Renal cortical epithelial cell (primary cell): Measurements from ENCODE around the gene P2RY2. TPM values are rescaled to one million over a fixed set of nuclear protein-coding genes. Genes with fewer than 3 reads are reported as not detected.
A peak's percentile ranks its signal among the peaks of the same experiment; 100 is the strongest.
"Not testable (repeated sequence)": the region's sequence is repeated elsewhere in the genome, so short reads cannot be mapped to it uniquely, and the experiment has no call there.

ENCODE experiments used
- DNase-seq: peaks from one replicate; pipeline ENCODE4 v3.0.0-alpha.2; 2011; ENCODE audit warnings: low read depth
- total RNA-seq: library from RNA; depleted of rRNA; stranded (reverse); fragments of >200 nt; gene quantifications from 2 replicates; pipeline ENCODE4 v1.2.3, GENCODE V29; 2014

The P2RY2 gene
- total RNA-seq, 1 donor from 2014 or later: 3.7 TPM

GRCh38 chr11:73187854-73188253 is 30.2 kb upstream of the P2RY2 start:
- DNase-seq: no peak

DNA sequence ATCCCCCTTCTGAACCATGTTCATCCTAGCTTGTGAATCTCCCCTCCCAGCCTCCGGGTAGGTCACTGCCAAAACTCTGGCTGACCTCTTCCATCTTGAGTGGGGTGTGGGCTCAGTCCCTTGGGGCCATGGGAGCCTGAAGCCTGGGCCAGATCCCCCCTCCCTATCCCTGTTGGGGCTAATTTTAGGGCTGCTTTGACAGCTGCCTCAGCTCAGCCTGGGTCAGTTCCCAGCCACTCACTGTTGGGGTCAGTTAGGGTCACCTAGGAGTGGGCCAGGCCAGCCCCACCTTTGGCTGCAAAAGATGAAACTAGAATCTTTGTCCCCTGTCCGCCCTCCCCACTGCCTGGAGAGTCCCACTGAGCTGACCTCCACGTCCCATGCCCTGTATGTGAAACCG is 29.8 kb upstream of the P2RY2 start:
- DNase-seq: no peak

DNA sequence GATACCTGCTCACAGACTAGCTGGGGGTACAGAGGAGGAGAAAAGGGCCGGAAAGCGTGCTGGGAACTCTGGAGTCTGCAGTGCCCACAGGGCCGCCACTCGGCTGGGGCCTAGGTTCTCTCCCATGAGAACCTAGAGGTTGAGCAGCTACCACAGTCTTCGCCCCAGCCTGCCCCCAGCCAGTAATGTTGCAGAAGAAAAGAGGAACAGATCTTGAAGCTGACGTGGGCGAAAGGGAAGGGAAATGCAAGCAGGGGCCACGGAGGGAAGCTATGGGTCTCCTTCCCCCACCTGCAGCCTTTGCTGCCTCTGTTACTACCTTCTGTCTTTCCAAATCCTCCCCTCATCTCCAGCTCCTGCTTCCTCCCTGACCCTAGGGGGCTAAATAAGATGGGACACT is 28.8 kb upstream of the P2RY2 start:
- DNase-seq: no peak

DNA sequence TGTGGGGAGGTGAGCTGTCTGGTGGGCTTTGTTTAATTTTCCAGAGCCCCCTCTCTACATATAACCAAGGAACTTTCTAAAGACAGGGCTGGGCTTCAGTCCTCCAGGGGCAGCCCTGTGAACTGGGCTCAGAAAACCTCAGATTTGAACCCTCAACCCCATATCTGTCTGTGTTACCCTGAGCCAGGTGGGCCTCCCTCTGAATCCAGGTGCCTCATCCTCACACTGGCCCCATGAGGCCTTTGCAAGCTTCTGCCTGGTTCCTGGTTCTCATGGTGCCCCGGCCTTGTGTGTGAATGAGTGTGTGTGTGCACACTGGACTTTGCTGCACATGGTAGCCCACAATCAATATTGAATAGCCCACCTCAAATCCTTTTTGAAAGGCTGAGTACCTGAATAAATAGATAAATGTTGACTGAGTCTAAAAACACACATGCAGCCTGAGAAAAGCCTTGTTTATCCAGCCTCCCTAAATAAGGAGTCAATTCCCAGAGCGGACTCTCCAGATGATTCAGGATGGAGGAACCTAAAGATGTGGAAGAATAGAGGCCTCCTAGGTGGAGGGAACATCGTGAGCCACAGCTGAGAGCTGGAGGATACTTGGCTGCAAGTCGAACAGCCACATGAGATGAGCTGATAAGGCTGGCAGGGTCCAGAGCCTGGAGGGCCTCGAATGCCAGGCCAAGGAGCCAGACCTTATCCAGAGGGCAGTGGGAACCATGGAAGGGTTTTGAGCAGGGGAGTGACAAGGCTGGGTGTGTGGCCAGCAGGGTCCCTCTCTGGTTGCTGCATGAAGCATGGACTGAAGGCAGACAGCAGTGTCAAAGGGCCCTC is 28.1 kb upstream of the P2RY2 start:
- DNase-seq: no peak

- no peak for DNase-seq
These were observed 27.6 kb upstream of the P2RY2 start for GRCh38 chr11:73190557-73190885.

- DNase-seq: no peak
These were observed 26.9 kb upstream of the P2RY2 start for GRCh38 chr11:73191151-73191550.

DNA sequence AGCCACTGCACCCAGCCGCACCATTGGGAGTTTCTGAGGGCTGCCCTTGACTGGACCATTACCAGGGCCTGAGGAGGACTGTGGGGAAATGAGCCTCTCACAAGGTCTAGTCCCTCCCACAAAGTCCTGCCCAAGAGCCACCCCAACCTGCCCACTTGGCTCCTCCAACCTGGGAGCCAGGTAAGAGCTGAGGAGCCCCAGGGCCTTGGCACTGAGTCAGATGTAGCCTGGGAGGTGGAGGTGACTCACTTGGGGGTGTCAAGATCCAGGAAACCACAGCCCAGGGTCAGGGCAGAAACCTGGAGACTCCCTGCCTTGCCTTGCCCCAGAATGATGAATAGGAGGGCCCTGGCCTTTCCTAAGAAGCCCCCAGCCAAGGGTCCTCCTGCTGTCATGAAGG is 25.8 kb upstream of the P2RY2 start:
- peak; percentile 76 for DNase-seq

DNA sequence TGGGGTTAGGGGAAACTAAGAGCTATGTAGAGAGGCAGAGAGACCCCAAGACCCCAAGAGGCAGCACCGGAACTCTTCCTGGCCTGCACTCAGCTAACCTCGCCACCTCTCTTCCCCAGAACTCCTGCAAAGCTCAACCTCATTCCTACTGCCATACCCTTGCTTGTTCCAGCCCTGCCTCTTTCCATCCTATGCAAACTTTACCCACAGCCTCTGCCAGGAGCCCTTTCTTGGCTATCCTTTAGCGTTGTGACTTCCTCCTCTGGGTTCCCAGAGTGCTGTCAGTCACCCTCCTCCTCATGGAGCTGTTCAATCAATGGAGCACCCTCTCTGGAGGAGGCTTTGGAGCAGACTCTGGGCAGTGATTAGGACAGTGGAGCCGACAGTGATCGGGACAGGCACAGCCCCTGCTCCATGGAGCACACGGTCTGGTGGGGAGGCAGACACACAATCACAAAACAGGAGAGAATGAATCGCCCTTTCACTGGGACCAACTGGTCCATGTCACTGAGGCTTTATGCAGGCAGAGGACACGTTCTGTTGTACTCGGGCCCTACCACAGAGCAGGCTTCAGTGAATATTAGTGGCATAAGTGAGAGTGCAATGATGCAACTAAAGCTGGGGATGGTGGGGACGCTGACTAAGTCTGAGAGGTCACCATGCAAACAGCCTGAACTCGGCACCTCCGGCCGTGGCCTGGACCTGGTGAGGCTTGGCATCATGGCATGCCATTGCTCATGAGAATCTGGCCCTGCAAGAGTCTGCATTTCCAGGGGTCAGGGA is 24.6 kb upstream of the P2RY2 start:
- DNase-seq: peak; percentile 64

DNA sequence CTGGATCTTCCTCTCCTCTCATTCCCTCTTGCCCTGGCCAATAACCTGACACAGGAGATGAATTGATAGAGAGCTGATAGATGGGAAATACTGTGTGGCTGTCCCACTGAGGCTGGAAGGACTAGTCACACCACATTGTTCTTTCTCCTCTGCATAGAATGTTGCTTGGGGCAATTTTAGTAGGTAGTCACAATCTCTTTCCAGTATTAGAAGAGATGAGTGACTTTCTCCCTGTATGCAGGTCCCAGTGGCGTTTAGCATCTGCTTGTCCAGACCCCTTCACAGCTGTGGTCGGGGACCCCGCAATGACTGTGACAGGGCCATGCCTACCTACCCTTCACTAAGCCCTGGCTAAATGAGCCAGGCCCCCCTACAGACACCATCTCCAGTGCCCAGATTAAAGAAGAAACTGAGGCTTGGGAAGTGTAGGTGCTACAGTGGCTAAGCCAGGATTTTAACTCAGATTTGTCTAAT is 24.0 kb upstream of the P2RY2 start:
- no peak for DNase-seq

GRCh38 chr11:73194593-73194992 is 23.5 kb upstream of the P2RY2 start:
- peak; percentile 71 for DNase-seq

- DNase-seq: peak; percentile 79
These were observed 22.7 kb upstream of the P2RY2 start for GRCh38 chr11:73195191-73196007.

DNA sequence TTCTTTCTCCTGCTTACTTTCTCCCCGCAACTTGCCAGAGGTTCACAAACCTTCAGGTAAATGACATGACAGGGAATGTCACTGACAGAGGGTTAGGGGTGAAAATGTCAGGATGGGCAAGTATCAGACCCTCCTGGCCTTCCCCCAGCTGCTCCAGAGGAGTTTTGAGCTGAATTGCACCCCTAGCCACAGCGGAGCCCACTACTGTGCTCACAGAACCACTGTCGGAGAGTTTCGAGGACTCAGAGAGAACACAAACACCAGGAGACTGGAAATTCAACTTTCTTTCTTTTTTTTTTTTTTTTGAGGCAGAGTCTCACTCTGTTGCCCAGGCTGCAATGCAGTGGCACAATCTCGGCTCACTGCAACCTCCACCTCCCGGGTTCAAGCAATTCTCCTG is 21.5 kb upstream of the P2RY2 start:
- no peak for DNase-seq

DNA sequence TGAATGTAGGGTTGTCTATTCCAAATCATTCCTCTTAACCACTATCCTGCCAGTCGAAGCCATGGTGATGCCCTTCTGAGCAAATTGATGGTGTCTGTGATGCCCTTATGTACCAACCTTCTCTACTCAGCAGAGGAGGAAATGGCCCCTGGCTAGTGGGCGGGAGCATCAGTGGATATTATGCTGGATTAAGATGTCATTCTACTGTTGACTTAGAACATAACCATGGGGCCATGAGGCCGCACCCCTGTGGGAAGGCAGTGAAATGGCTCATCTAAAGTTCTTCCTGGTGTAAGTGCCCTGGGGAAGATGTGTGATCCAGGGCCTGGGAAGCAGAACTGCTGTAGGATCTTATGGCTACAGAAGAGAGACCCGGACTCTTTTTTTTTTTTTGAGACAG is 20.7 kb upstream of the P2RY2 start:
- DNase-seq: no peak

- DNase-seq: not testable (repeated sequence)
These were observed 20.3 kb upstream of the P2RY2 start for GRCh38 chr11:73197787-73198186.

- DNase-seq: peak; percentile 57
These were observed 19.4 kb upstream of the P2RY2 start for GRCh38 chr11:73198677-73199076.

GRCh38 chr11:73199446-73199845 is 18.6 kb upstream of the P2RY2 start:
- DNase-seq: no peak

GRCh38 chr11:73200256-73200655 is 17.8 kb upstream of the P2RY2 start:
- peak; percentile 49 for DNase-seq

GRCh38 chr11:73201249-73201648 is 16.8 kb upstream of the P2RY2 start:
- DNase-seq: peak; percentile 57

GRCh38 chr11:73201888-73202780 is 15.9 kb upstream of the P2RY2 start:
- no peak for DNase-seq

- DNase-seq: no peak
These were observed 14.8 kb upstream of the P2RY2 start for GRCh38 chr11:73203322-73203721.

GRCh38 chr11:73203790-73204189 is 14.3 kb upstream of the P2RY2 start:
- no peak for DNase-seq
